GM08714 (cell line): Measurements from ENCODE around the gene OR2T34.
"Not testable (repeated sequence)": the region's sequence is repeated elsewhere in the genome, so short reads cannot be mapped to it uniquely, and the experiment has no call there.

Experiments used
- H3K4me3 ChIP-seq: fragments of 200-500 bp; sonication (Bioruptor generic); 2 replicates; pipeline ENCODE4 v1.5.1; 2014; ENCODE audit warnings: mild to moderate bottlenecking, low read length, inconsistent platforms
- ZNF274 ChIP-seq: IDR thresholded peaks from 2 replicates; pipeline ENCODE4 v1.6.1; 2012; ENCODE audit warnings: mild to moderate bottlenecking, low read depth, low read length

OR2T34 gene

DNA sequence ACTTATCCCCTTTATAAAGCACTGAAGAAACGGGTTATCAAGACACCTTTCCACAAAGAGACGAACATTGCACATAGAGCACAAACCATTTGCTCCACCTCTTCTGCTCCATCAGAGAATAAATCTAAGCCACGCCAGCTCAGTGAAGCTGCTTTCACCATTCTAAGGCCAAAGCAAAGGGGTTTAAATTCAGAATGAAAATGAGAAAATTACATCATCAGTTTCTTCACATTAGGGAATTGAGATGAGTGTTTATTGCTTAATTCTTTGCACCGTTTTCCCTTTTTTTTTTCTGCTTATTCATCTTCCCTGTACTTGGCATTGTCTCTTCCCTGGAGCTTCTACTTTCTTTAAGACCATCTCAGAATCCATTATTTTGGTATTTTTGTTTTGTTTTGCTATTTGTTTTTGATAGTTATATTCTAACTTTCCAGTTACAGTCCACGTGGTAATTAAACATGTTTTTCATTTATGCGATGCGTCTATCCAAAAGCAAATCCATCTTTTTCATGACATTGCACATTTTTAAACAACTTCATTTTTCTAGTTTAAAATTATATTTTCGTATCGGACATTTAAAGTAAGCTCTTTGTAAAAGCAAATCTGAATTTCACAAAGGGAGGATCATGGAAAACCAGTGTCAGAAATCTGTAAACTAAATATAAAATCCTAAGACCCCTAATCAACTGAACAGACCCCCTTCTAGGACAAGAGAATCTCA, 1.9 kb upstream of the OR2T34 start:
- TF ChIP-seq ZNF274: no peak
- H3K4me3 ChIP-seq: no peak overlapping the region

DNA sequence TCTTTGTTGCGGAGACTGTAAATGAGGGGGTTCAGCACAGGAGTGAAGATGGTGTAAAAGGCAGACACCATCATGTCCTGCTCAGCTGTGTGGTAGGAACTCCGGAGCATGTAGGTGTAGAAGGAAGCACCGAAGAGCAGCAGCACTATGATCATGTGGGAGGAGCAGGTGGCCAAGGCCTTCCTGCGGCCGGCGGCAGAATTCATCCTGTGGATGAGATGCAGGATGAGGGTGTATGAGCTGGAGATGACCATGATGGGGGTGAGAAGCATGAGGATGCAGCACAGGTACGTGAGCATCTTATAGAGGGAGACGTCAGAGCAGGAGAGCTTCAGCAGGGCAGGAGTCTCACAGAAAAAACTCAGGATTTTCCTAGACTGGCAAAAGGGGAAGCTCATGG, 701 bp downstream of the OR2T34 start:
- H3K4me3 ChIP-seq: not testable (repeated sequence)

DNA sequence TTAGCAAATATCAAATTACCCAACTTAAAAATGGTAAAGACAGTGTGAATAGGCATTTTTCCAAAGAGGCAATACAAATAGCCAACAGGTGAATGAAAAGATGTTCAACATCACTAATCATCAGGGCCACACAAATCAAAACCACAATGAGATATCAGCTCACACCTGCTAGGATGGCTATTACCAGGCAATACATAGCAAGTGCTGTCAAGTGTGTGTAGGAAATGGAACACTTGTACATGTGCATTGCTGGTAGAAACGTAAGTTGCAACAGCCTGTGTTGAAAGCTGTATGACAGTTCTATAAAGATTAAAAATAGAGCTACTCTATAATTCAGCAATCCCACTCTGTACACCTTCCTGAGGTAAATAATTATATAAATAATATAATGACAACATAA, 2.5 kb downstream of the OR2T34 start:
- not testable (repeated sequence) for H3K4me3 ChIP-seq

DNA sequence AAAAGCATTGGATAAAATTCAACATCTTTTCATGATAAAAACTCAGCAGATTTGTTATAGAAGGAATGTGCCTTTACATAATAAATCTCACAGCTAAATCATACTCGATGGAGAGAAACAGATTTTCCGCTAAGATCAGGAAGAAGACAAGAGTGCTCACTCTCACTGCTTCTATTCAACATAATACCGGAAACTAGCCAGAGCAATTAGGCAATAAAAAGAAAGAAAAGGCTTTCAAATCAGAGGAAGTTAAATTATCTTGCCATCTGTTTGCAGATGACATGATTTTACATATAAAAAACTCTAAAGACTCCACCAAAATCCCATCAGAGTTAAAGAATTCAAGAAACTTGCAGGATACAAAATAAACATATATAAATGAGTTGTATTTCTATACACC, 3.7 kb downstream of the OR2T34 start:
- H3K4me3 ChIP-seq: not testable (repeated sequence)

DNA sequence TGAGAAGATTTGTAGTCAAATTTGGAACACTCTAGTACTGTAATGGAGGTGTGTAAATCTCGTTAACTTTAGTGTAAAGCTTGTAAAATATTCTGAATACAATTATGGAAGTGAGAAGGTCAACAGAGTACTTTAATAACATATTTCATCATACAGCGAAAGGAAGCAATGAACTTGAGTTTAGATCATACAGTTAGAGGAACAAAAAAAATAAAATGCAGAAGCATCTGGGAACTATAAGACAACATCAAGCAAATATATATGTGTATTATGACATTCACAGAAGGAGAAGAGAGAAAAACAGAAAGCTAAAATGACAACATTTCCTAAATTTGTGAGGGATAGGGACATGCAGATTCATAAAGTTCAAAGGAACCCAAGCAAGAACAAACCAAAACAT, 5.5 kb downstream of the OR2T34 start:
- H3K4me3 ChIP-seq: not testable (repeated sequence)

DNA sequence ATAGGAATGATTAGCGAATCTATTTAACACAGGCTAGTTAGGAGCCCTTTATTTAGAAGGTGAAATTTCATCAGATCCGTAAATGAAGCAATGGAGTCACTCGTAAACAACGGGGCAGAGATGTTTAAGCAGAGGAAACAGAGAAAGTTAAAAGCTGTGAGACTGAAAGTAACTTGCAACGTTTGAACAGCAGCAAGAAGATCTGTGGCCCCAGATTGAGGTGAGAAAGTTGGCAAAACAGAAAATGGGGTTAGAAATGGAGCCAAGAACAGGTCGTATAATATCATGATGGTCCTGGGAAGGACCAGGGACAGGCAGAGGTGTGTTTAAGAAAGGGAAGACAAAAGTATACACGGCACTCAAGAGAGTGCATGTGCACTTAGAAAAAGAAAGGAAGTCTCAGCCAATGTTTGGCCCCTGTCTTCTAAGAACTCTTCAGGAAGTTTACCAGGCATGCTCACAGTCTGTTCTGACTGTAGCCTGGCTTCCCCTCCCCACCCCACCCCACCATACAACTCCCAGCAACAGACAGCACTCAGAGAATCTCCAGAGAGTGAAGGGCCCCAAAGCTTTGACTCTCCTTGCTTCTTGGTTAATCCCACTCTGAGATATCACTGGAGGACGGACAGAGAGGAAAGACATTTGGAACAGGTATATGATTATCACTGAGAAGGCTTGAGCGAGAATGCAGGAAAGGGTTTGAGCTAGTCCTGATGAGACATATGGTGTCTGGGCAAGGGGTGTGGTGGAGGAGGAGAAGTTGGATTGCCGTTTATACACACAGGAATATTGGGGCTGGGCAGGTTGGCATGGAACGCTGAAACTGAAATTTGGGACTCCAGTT, 8.8 kb downstream of the OR2T34 start:
- H3K4me3 ChIP-seq: peak overlapping the region; percentile 28; the same call in 1 of the 2 replicates

DNA sequence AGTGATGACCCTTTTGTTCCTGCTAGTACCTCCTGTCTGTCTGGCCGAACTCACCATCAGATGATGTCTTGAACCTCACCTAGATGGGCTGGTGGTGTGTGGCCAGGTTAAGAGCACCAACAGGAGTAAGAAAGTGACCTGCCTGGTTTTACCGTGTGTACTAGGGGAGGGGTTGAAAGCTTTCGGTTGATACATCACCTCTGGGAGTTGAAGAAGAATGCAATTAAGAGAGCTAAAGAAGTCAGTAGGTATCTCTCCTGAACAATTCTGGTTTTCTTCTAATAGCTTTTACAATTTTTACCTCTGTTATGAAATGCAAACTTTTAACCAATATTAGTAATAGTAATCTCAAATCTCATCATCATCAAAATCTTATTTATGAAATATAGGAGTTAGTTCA, 11.9 kb downstream of the OR2T34 start, which contains the start of gene OR2T29:
Gene OR2T29, minus strand, starts transcription at position 101 of the 400 bp plus-strand sequence. CDS start 3,281 bp downstream, outside the sequence.
- not testable (repeated sequence) for H3K4me3 ChIP-seq

DNA sequence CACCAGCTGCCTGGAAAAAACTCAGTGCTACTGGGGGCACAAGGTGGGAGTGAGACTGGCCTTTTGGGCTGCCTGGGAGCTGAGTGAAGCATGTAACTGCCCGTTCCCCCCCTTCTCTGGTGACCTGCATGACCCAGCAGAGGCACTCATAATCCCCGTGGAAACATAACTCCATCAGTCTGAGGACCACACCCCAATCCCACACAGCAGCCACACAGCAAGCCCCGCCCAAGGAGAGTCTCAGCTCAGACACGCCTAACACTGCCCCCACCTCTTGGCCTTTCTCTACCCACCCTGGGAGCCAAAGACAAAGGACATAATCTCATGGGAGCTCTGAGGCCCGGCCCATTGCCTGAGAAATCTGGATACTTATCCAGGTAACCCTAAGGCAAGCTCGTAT, 23.5 kb downstream of the OR2T34 start:
- H3K4me3 ChIP-seq: not testable (repeated sequence)

DNA sequence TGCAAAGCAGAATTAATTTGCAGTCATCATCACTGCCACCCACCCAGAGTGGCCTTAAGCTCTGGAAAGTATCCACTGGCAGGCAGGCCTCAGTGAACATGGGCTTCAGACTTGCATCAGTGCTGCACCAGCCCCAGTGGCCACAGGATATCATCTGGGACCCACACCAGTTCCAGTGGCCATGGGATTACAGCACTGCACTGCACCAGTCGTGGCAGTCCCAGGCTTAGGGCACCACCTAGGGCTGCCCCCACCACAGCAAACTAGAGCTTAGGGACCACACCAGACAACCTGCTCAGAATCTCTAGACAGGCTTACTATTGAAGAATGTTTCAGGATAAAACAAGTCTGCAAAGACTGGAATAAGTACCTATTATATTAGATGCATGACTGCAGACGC, 27.2 kb downstream of the OR2T34 start:
- H3K4me3 ChIP-seq: not testable (repeated sequence)

DNA sequence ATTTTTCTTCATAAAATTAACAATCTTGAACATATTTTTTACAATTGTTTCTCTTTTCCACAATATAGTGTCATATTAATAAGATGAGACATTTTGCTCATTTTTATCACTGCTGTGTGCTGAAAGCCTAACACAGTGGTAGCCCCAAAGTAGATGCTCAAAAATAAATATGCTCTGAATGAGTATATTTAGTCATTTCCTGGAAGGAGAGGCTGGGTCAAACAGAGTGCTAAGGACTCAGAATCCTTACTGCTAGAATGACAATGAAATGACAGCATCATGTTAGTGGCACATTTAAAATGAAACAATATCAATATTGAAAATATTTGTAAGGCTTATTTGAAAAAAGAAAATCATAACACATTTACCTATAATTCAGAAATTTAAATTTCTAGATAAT, 37.1 kb downstream of the OR2T34 start:
- H3K4me3 ChIP-seq: not testable (repeated sequence)
